OCI-LY7 (cell line): ENCODE measurements around the gene CERS4.

Experiments used
- EZH2phosphoT487 ChIP-seq: fragments of 200-600 bp; sonication (generic); IDR thresholded peaks from 2 replicates; pipeline ENCODE4 v1.6.1; 2018; ENCODE audit warnings: low read depth, borderline replicate concordance, mild to moderate bottlenecking, mixed run types, antibody characterized with exemption, low read length, moderate library complexity, mixed read lengths
- TF ChIP-seq, protein P1 (sequence below): fragments of 200-600 bp; sonication (generic); conservative IDR thresholded peaks from 2 replicates; pipeline ENCODE4 v1.5.1; 2014; ENCODE audit warnings: mild to moderate bottlenecking, antibody characterized with exemption, low read length, moderate library complexity, mixed read lengths

DNA sequence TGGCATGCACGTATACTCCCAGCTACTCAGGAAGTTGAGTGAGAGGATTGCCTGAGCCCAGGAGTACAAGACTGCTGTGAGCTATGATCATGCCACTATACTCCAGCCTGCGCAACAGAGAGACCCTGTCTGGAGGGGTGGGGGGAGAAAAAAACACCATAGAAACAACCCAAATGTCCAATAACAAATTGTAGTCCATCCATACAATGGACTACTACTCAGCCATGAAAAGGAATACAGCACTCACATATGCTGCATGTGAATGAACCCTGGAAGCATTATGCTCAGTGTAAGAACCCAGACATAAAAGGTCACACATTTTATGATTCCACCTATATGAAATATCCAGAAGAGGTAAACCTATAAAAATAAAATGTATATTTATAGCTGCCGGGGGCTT, 56.7 kb downstream of the CERS4 start:
- TF ChIP-seq, protein P1, sequence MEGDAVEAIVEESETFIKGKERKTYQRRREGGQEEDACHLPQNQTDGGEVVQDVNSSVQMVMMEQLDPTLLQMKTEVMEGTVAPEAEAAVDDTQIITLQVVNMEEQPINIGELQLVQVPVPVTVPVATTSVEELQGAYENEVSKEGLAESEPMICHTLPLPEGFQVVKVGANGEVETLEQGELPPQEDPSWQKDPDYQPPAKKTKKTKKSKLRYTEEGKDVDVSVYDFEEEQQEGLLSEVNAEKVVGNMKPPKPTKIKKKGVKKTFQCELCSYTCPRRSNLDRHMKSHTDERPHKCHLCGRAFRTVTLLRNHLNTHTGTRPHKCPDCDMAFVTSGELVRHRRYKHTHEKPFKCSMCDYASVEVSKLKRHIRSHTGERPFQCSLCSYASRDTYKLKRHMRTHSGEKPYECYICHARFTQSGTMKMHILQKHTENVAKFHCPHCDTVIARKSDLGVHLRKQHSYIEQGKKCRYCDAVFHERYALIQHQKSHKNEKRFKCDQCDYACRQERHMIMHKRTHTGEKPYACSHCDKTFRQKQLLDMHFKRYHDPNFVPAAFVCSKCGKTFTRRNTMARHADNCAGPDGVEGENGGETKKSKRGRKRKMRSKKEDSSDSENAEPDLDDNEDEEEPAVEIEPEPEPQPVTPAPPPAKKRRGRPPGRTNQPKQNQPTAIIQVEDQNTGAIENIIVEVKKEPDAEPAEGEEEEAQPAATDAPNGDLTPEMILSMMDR = no peak
- no peak for TF ChIP-seq EZH2phosphoT487
